NT2/D1 (cell line): ENCODE measurements around the gene GPAT3.

Experiments
- DNase-seq: peaks from one replicate; pipeline ENCODE4 v3.0.0-alpha.2; 2011; ENCODE audit warnings: low read depth, low spot score
- H3K27me3 ChIP-seq: 2 replicates; pipeline ENCODE4 v1.6.0; 2011; ENCODE audit warnings: mild to moderate bottlenecking; ENCODE audit not compliant: insufficient read length, insufficient read depth
- H3K36me3 ChIP-seq: 2 replicates; pipeline ENCODE4 v1.6.1; 2011; ENCODE audit warnings: mild to moderate bottlenecking, low read length, mixed read lengths; ENCODE audit not compliant: insufficient read depth, insufficient read length
- H3K4me1 ChIP-seq: 2 replicates; pipeline ENCODE4 v1.5.1; 2011; ENCODE audit not compliant: insufficient read depth, insufficient read length
- H3K4me3 ChIP-seq: 2 replicates; pipeline ENCODE4 v1.5.1; 2011; ENCODE audit warnings: low read depth; ENCODE audit not compliant: insufficient read length
- H3K9ac ChIP-seq: 2 replicates; pipeline ENCODE4 v1.6.0; 2011; ENCODE audit warnings: low read depth; ENCODE audit not compliant: insufficient read length
- H3K9me3 ChIP-seq: 2 replicates; pipeline ENCODE4 v1.5.1; 2011; ENCODE audit warnings: mild to moderate bottlenecking, low read length; ENCODE audit not compliant: insufficient read depth
- SUZ12 ChIP-seq: IDR thresholded peaks from 2 replicates; pipeline ENCODE4 v1.6.1; 2011; ENCODE audit not compliant: insufficient read length, insufficient read depth; ENCODE audit errors: extremely low read depth
- YY1 ChIP-seq: IDR thresholded peaks from 2 replicates; pipeline ENCODE4 v1.6.1; 2011; ENCODE audit not compliant: insufficient read length, insufficient read depth
- ZNF274 ChIP-seq: IDR thresholded peaks from 2 replicates; pipeline ENCODE4 v1.6.1; 2011; ENCODE audit warnings: mild to moderate bottlenecking, low read depth, low read length

GPAT3 gene

DNA sequence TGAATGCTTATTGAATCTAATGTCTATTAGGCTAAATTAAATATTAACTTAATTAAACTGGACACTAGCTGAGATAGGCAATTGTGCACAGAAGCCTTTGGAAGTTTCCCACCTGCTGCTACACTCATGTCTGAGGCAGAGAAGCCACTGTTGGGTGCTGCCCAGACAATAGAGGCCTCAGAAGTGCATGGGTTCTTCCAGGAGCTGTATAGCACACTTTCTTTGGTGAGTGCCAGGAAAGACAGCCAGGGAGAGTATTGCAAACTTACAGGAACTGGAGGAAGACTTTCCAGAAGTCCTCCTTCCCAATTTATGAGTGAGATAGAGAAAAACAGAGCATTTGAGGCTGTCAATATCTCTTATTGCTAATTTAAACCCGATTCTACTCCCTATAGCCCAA is 89.9 kb downstream of the GPAT3 start:
- Histone ChIP-seq H3K36me3 (no peaks in the 10 kb centered on the region), H3K27me3 (no peaks in the 10 kb centered on the region), H3K9ac (no peak overlapping the region), H3K4me3 (no peak overlapping the region), H3K9me3 (peaks cover 23% of the 10 kb centered on the region; the same call in 1 of the 2 replicates), H3K4me1 (peaks cover 2% of the 10 kb centered on the region)
- no peak for DNase-seq
- TF ChIP-seq YY1 = no peak
- TF ChIP-seq SUZ12 = no peak
- TF ChIP-seq ZNF274 = no peak

DNA sequence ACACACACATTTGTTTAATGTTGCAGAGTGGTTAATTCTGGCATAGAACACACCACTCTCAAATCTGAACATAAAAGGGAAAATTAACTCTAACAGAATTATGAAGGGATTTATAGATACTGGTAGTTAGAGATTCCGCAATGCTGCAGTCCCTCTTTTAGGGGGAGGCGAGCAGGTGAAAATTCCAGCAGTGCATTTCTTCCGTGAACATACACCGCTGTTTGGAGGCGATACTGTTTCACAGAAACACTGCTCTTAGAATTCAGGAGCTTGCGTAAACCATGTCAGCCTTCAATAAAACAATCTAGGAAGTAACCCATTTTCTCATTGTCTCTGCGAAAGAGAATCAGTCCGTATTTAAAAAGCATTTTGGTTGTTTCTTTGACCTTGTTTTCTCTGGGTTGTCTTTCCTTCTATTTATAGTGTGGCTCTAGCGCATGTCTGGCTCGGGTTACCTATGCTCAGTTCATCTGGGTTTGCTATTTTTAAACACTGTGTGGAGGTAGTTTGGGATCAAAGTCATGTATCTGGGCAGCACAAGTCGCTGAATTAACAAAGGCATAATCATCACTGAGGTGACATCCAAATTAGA is 90.4 kb downstream of the GPAT3 start:
- no peak for DNase-seq
- TF ChIP-seq YY1 (no peak), ZNF274 (no peak), SUZ12 (no peak)
- peaks cover 20% of the 10 kb centered on the region; the same call in 1 of the 2 replicates for H3K9me3 ChIP-seq

DNA sequence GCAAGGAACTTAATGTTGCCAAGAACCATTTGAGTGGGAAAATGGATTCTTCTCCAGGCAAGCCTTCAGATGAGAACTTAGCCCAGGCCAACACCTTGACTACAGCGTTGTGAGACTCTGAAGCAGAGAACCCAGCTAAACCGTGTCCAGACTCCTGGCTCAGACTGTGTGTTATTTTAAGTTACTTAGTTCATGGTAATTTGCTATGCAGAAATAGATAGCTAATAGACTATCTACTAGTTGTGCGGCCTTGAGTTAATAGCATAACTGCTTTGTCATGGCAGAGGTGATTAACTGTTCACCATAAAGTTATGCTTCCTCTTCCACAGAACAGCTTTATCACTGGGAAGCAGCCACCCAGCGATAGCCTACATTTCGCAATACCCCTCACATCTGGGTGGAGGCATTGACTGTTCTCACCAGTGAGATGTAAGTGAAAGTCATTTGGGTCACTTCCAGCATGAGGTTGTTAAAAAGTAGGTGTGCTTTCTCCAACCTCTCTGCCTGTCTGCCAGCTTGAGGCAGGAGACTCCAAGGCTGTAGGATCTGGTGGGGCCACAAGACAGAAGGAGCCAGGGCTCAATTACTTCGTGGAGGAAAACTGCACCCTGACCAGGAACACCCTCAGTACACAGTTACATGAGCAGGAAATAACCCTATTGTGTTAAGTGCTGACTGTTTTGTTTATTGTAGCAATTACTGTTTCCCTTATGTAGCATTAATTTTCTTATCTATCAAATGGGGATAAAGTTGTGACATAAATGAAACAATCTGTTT is 94.2 kb downstream of the GPAT3 start:
- Histone ChIP-seq H3K27me3 (no peaks in the 10 kb centered on the region), H3K4me1 (peaks cover 2% of the 10 kb centered on the region), H3K9ac (no peak overlapping the region), H3K9me3 (no peaks in the 10 kb centered on the region), H3K36me3 (no peaks in the 10 kb centered on the region), H3K4me3 (no peak overlapping the region)
- no peak for TF ChIP-seq ZNF274
- TF ChIP-seq YY1 = no peak
- no peak for TF ChIP-seq SUZ12
- no peak for DNase-seq

More for the DNA sequence above, 90.4 kb downstream of the GPAT3 start:
- H3K9ac ChIP-seq = no peak overlapping the region
- H3K4me3 ChIP-seq = no peak overlapping the region
- no peaks in the 10 kb centered on the region for H3K36me3 ChIP-seq
- H3K4me1 ChIP-seq = peaks cover 2% of the 10 kb centered on the region
- no peaks in the 10 kb centered on the region for H3K27me3 ChIP-seq

DNA sequence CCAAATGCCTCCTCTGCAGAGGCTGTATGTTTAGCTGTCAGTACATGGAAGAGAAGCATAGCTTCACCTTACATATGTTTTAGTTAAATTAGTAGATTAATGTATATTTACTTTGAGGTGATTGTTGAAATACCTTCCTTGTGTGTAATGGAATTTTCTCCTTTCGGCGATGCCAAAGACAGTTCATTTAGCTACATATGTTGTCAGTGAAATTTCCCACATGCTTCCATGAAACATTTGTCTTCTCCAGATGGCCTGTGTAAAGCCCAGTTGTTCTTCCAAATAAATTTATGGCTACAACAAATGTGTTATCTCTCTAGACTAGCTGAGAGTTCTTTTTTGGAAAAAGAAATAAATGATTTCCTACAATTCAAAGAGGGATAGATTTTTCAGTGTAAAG is 95.2 kb downstream of the GPAT3 start:
- H3K27me3 ChIP-seq = no peaks in the 10 kb centered on the region
- no peak overlapping the region for H3K9ac ChIP-seq
- no peaks in the 10 kb centered on the region for H3K36me3 ChIP-seq
- TF ChIP-seq ZNF274 (no peak), SUZ12 (no peak), YY1 (no peak)
- no peak overlapping the region for H3K4me3 ChIP-seq
- DNase-seq = no peak
- H3K4me1 ChIP-seq = no peaks in the 10 kb centered on the region
- no peaks in the 10 kb centered on the region for H3K9me3 ChIP-seq

DNA sequence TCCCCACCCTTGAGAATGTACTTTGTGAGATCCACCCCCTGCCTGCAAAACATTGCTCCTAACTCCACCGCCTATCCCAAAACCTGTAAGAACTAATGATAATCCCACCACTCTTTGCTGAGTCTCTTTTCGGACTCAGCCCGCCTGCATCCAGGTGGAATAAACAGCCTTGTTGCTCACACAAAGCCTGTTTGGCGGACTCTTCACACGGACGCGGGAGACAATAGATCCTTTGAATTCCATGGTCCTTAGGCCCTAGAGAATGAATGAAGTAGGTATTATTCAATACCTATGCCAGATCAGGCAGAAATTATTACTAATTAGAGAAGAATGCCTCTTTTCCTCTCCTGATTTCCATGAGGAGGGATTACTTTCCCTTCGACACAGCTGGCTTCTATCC is 101.0 kb downstream of the GPAT3 start:
- H3K36me3 ChIP-seq = no peaks in the 10 kb centered on the region
- DNase-seq = no peak
- TF ChIP-seq ZNF274 (no peak), YY1 (no peak), SUZ12 (no peak)
- no peaks in the 10 kb centered on the region for H3K27me3 ChIP-seq
- no peaks in the 10 kb centered on the region for H3K4me1 ChIP-seq
- no peak overlapping the region for H3K9ac ChIP-seq
- no peaks in the 10 kb centered on the region for H3K9me3 ChIP-seq
- H3K4me3 ChIP-seq = no peak overlapping the region

DNA sequence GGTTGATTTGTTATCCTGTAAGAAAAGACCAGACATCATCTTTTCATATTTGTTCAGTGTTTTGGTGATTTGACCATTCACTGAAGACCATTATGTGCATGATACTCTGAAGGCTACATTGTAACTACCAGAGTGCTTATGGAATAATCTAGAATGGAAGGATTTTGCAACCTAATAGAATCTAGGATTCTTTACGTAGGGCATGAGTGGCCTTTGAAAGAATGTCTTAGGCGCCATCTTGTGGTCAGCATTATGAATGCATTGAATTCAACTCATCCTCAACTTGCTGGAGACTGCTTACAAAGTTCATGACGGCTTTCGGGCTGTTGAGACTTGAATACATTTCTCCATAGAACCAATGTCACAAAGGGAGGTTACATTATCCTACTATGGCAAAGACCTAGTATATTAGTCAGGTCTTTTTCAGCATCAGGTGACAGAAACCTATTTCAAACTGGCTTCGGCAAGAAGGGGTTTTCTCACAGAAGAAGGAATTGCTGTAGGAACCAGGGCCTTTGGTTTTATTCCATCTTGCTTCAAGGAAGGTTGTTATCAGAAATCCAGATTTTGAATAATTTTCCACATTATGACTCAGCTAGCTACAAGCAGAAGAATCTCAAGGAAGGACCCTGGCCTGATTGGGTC is 104.1 kb downstream of the GPAT3 start:
- Histone ChIP-seq H3K4me1 (no peaks in the 10 kb centered on the region), H3K9ac (no peak overlapping the region), H3K4me3 (no peak overlapping the region), H3K36me3 (no peaks in the 10 kb centered on the region), H3K9me3 (no peaks in the 10 kb centered on the region), H3K27me3 (no peaks in the 10 kb centered on the region)
- TF ChIP-seq YY1 (no peak), SUZ12 (no peak), ZNF274 (no peak)
- DNase-seq = peak; percentile 52

DNA sequence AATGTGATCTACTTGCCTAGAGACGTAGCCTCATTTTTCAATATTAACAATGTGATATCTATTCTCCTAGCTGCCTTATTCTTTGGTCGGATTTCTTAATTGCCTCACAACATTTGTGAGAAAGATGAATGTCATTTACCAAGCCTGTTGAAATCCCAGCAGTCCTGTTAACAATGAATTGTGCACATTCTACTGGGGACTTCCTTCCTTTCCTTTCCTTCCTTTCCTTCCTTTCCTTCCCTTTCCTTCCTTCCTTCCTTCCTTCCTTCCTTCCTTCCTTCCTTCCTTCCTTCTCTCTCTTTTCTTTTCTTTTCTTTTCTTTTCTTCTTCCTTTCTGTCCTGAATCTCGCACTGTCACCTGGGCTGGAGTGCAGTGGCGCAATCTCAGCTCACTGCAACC is 107.1 kb downstream of the GPAT3 start:
- TF ChIP-seq YY1 (no peak), SUZ12 (no peak), ZNF274 (no peak)
- no peaks in the 10 kb centered on the region for H3K4me1 ChIP-seq

More for the DNA sequence above, 107.1 kb downstream of the GPAT3 start:
- Histone ChIP-seq H3K4me3 (no peak overlapping the region), H3K9me3 (no peaks in the 10 kb centered on the region), H3K9ac (no peak overlapping the region), H3K36me3 (no peaks in the 10 kb centered on the region), H3K27me3 (no peaks in the 10 kb centered on the region)
- no peak for DNase-seq
